ENCODE data around the gene VPS13C. TPM values are rescaled to one million over a fixed set of nuclear protein-coding genes. Genes with fewer than 3 reads are reported as not detected.

The VPS13C gene
- total RNA-seq, 1 experiment from 2014 or later: 40.0 TPM

DNA sequence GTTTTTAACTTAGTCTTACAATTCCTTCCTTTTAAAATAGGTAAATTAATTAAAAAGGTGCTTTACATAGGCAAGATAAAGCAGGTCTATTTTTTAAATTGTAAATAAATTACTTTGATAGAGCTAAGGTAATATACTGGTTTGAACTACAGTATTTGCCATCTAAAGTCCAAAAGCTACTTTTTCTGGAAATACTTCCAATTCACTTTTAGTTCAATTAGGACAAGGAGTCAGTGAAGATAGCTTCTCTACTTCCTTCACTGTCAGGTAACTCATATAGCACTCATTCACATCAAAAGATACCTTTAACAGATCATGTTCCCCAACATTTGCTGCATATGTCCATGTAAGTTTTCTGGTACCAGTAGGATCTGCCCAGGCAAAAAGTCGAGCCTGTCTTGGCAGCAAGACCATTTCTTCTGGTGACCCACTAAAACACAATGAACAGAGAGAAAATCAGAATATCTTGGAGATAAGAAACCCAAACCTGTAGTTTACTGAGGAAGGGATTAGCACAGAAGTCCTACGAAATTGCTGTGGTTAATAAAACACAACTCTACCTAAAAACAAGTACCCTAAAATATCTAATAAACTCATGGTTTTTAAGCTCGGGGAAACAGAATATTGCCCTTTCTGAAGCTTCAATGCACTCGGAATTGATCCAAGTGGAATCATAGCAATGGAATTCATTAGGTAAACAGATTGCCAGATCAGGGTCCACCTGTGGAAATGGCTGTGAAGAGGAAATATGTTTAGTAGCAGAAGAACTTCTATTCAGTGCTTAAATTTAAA lies 153.1 kb downstream of the VPS13C start:
- CTCF ChIA-PET: interaction anchor here (0.6 kb wide), 1 partner anchor 235 kb away, joined by 4 read pairs; no protein-coding TSS in a partner anchor
- POLR2A ChIA-PET (ENCODE audit: unreplicated experiment): interaction anchor here (0.6 to 0.7 kb wide), 2 partner anchors 421 to 1573 kb away, joined by 3 to 5 read pairs; no protein-coding TSS in a partner anchor

DNA sequence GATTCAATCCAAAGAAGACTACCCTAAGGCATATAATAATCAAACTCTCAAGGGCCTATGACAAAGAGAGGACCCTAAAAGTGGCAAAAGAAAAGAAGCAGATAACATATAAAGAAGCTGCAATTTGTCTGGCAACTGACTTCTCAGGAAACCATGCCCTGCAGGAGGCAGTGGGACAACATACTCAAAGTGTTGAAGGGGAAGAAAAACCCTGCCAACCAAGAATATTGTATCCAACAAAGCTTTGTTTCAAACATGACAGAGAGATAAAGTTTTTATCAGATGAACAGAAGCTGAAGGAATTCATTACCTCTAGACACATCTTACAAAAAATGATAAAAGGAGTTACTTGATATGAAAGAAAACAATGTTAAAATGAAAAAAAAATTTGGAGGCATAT lies 167.1 kb downstream of the VPS13C start:
- H4K20me1 ChIP-seq (ENCODE audit: insufficient read depth): no peaks in the 10 kb centered on the region
- POLR2A ChIA-PET (ENCODE audit: unreplicated experiment): no interaction called here
- DNase-seq: no peak
- no peak overlapping the region for H2AFZ ChIP-seq
- H3K27me3 ChIP-seq (ENCODE audit: insufficient read depth, low read depth): no peaks in the 10 kb centered on the region
- intact Hi-C loops (cut with micrococcal nuclease; ENCODE audit: unreplicated experiment): no loop called here
- H3K9me3 ChIP-seq (ENCODE audit: insufficient read depth, low read depth): peaks cover 5% of the 10 kb centered on the region; the same call in 1 of the 2 replicates
- H3K4me3 ChIP-seq: no peak overlapping the region
- peaks cover 4% of the 10 kb centered on the region; the same call in 1 of the 2 replicates for H3K36me3 ChIP-seq (ENCODE audit: low read depth)
- H3K9me2 ChIP-seq (ENCODE audit: insufficient read depth): no peaks in the 10 kb centered on the region
- no TSS peak for BruUV-seq (replicated peaks)
- no peak for TF ChIP-seq EZH2 (IDR thresholded peaks at IDR 0.05; ENCODE audit: low read depth)
- TF ChIP-seq, protein P1, sequence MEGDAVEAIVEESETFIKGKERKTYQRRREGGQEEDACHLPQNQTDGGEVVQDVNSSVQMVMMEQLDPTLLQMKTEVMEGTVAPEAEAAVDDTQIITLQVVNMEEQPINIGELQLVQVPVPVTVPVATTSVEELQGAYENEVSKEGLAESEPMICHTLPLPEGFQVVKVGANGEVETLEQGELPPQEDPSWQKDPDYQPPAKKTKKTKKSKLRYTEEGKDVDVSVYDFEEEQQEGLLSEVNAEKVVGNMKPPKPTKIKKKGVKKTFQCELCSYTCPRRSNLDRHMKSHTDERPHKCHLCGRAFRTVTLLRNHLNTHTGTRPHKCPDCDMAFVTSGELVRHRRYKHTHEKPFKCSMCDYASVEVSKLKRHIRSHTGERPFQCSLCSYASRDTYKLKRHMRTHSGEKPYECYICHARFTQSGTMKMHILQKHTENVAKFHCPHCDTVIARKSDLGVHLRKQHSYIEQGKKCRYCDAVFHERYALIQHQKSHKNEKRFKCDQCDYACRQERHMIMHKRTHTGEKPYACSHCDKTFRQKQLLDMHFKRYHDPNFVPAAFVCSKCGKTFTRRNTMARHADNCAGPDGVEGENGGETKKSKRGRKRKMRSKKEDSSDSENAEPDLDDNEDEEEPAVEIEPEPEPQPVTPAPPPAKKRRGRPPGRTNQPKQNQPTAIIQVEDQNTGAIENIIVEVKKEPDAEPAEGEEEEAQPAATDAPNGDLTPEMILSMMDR (conservative IDR thresholded peaks at IDR 0.05): no peak
- H3K79me2 ChIP-seq (ENCODE audit: low read depth): no peaks in the 10 kb centered on the region
- no peak overlapping the region for H3K27ac ChIP-seq
- H3F3A ChIP-seq (ENCODE audit: insufficient read depth, low read depth): no peaks in the 10 kb centered on the region
- CTCF ChIA-PET: no interaction called here
- H3K4me2 ChIP-seq: no peak overlapping the region
- H3K4me1 ChIP-seq (replicated peaks; ENCODE audit: insufficient read depth): no peaks in the 10 kb centered on the region

More for the DNA sequence above, 153.1 kb downstream of the VPS13C start:
- Histone ChIP-seq H3K27ac (0 out of 2 replicates have a peak overlapping the region, but pooled peaks have one; percentile 11), H3K9me2 (ENCODE audit: insufficient read depth) (no peaks in the 10 kb centered on the region), H3K4me3 (no peak overlapping the region), H3K36me3 (ENCODE audit: low read depth) (0 out of 2 replicates have a peak, but pooled peaks cover 5% of the 10 kb centered on the region), H3K27me3 (ENCODE audit: insufficient read depth, low read depth) (no peaks in the 10 kb centered on the region), H3F3A (ENCODE audit: insufficient read depth, low read depth) (no peaks in the 10 kb centered on the region), H4K20me1 (ENCODE audit: insufficient read depth) (no peaks in the 10 kb centered on the region), H3K79me2 (ENCODE audit: low read depth) (no peaks in the 10 kb centered on the region), H3K4me1 (replicated peaks; ENCODE audit: insufficient read depth) (0 out of 2 replicates have a peak, but pooled peaks cover 4% of the 10 kb centered on the region), H3K4me2 (no peak overlapping the region), H2AFZ (no peak overlapping the region), H3K9me3 (ENCODE audit: insufficient read depth, low read depth) (no peaks in the 10 kb centered on the region)
- peak in 1 of 2 experiments; percentile 54 for DNase-seq
- no TSS peak for BruUV-seq (replicated peaks)
- TF ChIP-seq EZH2 (IDR thresholded peaks at IDR 0.05; ENCODE audit: low read depth): no peak
- TF ChIP-seq, protein P1 (conservative IDR thresholded peaks at IDR 0.05): no peak
- intact Hi-C loops (cut with micrococcal nuclease; ENCODE audit: unreplicated experiment): no loop called here

GRCh38 chr15:61892140-61892539 lies 168.1 kb downstream of the VPS13C start:
- no peaks in the 10 kb centered on the region for H3K9me2 ChIP-seq (ENCODE audit: insufficient read depth)
- DNase-seq: no peak
- peaks cover 4% of the 10 kb centered on the region; the same call in 1 of the 2 replicates for H3K36me3 ChIP-seq (ENCODE audit: low read depth)
- H3K27ac ChIP-seq: no peak overlapping the region
- H3F3A ChIP-seq (ENCODE audit: insufficient read depth, low read depth): no peaks in the 10 kb centered on the region
- no TSS peak for BruUV-seq (replicated peaks)
- no peak overlapping the region for H2AFZ ChIP-seq
- H3K79me2 ChIP-seq (ENCODE audit: low read depth): no peaks in the 10 kb centered on the region
- H3K9me3 ChIP-seq (ENCODE audit: insufficient read depth, low read depth): peaks cover 5% of the 10 kb centered on the region; the same call in 1 of the 2 replicates
- TF ChIP-seq EZH2 (IDR thresholded peaks at IDR 0.05; ENCODE audit: low read depth): no peak
- TF ChIP-seq, protein P1 (conservative IDR thresholded peaks at IDR 0.05): no peak
- H3K4me3 ChIP-seq: no peak overlapping the region
- H3K27me3 ChIP-seq (ENCODE audit: insufficient read depth, low read depth): no peaks in the 10 kb centered on the region
- H3K4me2 ChIP-seq: no peak overlapping the region
- POLR2A ChIA-PET (ENCODE audit: unreplicated experiment): no interaction called here
- CTCF ChIA-PET: no interaction called here
- intact Hi-C loops (cut with micrococcal nuclease; ENCODE audit: unreplicated experiment): no loop called here
- no peaks in the 10 kb centered on the region for H3K4me1 ChIP-seq (replicated peaks; ENCODE audit: insufficient read depth)
- no peaks in the 10 kb centered on the region for H4K20me1 ChIP-seq (ENCODE audit: insufficient read depth)
